CD4-positive, alpha-beta T cell treated with Interleukin-21 for 1 hour (primary cell): ENCODE results near the gene PBX1.

ENCODE experiments used
- DNase-seq: peaks from one replicate; pipeline ENCODE4 v3.0.0-alpha.2; 2020

PBX1 gene

GRCh38 chr1:164672588-164672987 is 113.6 kb downstream of the PBX1 start:
- DNase-seq: no peak

GRCh38 chr1:164673584-164674214 is 114.7 kb downstream of the PBX1 start:
- DNase-seq: no peak

- no peak for DNase-seq
Observed at GRCh38 chr1:164675342-164675904, 116.4 kb downstream of the PBX1 start.

GRCh38 chr1:164678136-164678700 is 119.2 kb downstream of the PBX1 start:
- DNase-seq: no peak

GRCh38 chr1:164682570-164682969 is 123.6 kb downstream of the PBX1 start:
- no peak for DNase-seq

GRCh38 chr1:164683235-164683634 is 124.3 kb downstream of the PBX1 start:
- DNase-seq: no peak

GRCh38 chr1:164685266-164686035 is 126.5 kb downstream of the PBX1 start:
- no peak for DNase-seq

GRCh38 chr1:164687777-164688176 is 128.8 kb downstream of the PBX1 start:
- no peak for DNase-seq

- no peak for DNase-seq
Observed at GRCh38 chr1:164688791-164689190, 129.8 kb downstream of the PBX1 start.

- DNase-seq: no peak
Observed at GRCh38 chr1:164689672-164690511, 130.9 kb downstream of the PBX1 start.

- DNase-seq: no peak
Observed at GRCh38 chr1:164692420-164692819, 133.4 kb downstream of the PBX1 start.

GRCh38 chr1:164693564-164694359 is 134.8 kb downstream of the PBX1 start:
- no peak for DNase-seq

- no peak for DNase-seq
Observed at GRCh38 chr1:164694505-164694904, 135.5 kb downstream of the PBX1 start.

GRCh38 chr1:164695956-164696665 is 137.1 kb downstream of the PBX1 start:
- DNase-seq: no peak

- DNase-seq: no peak
Observed at GRCh38 chr1:164699815-164700491, 141.0 kb downstream of the PBX1 start.

- no peak for DNase-seq
Observed at GRCh38 chr1:164700683-164701082, 141.7 kb downstream of the PBX1 start.

GRCh38 chr1:164701189-164701761 is 142.3 kb downstream of the PBX1 start:
- no peak for DNase-seq

GRCh38 chr1:164702216-164702615 is 143.2 kb downstream of the PBX1 start:
- no peak for DNase-seq

GRCh38 chr1:164702664-164703063 is 143.7 kb downstream of the PBX1 start:
- no peak for DNase-seq

GRCh38 chr1:164703463-164703862 is 144.5 kb downstream of the PBX1 start:
- no peak for DNase-seq
